GM19452 (cell line): ENCODE measurements around the gene HECTD2.
"Not testable (repeated sequence)": the region's sequence is repeated elsewhere in the genome, so short reads cannot be mapped to it uniquely, and the experiment has no call there.

Source experiments
- ATAC-seq: cut with Tn5 transposase; IDR thresholded peaks from one replicate; pipeline ENCODE4 v1.9.1; 2021; ENCODE audit not compliant: unreplicated experiment

Gene HECTD2

GRCh38 chr10:91528768-91529167 is 118.6 kb downstream of the HECTD2 start:
- no peak for ATAC-seq

- ATAC-seq: not testable (repeated sequence)
Observed at GRCh38 chr10:91534789-91535188, 124.6 kb downstream of the HECTD2 start.

DNA sequence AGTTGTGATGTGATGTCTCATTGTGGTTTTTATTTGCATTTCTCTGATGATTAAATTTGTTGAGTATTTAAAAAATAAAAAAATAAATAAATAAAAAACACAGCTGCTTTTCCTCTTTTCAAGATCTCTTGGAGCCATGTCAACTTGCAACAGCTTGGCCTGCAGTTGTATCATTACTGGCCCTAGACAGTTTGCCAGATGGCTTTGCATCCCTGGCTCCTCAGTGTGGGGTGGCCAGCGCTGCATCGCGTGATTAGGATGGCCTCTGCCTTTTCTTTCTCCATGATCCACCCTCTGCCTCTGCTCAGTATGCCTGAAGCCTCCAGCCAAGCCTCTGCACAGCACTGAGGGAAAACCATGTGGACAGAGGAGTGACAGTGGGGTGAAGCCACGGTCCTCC is 126.0 kb downstream of the HECTD2 start:
- ATAC-seq: no peak

GRCh38 chr10:91536733-91537132 is 126.6 kb downstream of the HECTD2 start:
- no peak for ATAC-seq

DNA sequence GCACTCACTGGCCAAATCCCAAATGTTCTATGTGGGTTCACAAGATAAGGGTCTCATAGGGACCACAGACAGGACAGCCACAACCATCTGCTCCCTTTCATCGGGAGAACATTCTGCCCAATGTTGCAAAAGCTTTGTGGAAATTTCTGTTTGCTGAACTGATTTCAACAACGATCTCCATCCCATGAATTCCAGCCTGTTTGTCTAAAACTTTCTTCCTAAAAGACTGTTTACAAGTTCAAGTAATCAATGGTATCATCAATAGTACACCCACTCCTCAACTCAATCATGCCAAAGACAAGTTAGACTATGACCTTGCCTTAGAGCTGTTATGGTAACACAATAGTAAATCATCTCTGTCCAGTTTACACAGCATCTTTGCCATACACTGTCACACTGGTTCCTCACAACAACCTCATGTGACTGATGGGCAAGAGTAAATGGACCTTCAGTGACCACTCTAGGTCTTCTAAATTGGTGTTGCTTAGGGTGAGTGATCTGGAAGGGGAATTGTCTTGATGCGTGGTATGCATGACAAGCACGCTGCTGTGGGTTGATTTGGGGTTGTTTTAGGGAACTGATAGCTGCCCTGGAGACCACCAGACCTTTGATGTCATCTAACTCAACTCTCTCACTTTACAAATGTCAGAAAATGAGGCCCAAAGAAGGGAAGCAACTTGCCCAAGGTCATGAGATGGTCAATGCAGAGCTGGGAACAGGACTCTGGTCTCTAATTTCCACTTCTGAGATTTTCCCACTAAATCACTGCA is 127.7 kb downstream of the HECTD2 start:
- no peak for ATAC-seq

- ATAC-seq: no peak
Observed at GRCh38 chr10:91539930-91540329, 129.8 kb downstream of the HECTD2 start.

GRCh38 chr10:91540733-91541132 is 130.6 kb downstream of the HECTD2 start:
- no peak for ATAC-seq

GRCh38 chr10:91541481-91541880 is 131.3 kb downstream of the HECTD2 start:
- ATAC-seq: no peak

DNA sequence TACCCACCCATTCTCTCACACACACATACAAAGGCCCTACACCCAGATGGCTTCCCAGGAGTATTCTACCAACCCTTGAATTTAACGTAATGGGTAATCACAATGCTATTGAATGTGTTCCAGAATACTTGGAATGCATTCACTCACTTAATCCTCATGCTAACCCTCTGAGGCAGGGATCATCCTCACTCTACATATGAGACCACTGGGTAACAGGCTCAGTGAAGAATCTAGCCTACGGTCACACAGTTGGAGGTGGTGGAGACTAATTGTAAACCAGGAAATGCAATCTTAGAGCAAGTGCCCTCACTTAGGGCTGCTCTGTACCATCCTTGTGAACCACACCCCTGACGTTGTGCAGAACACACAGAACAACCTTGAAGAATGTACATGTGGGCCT is 135.2 kb downstream of the HECTD2 start:
- no peak for ATAC-seq

DNA sequence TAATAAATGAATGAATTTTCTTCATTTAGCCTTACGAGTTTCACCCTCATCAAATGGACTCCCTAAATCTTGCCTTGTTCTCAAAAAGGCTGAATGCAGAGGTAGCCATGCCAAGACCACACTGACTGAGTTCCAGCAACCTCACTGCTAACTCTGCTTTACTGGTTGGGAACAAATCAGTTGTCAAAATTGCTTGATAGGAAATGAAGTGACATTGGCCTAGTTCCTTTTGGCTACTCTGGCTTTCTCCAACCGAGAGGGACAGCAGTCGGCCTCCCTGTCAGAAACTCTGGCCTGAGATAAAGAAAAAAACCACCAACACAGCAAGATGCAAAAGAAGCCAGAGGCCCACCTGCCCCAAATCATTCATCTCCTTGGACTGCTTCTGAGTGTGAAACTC is 135.7 kb downstream of the HECTD2 start:
- ATAC-seq: no peak

DNA sequence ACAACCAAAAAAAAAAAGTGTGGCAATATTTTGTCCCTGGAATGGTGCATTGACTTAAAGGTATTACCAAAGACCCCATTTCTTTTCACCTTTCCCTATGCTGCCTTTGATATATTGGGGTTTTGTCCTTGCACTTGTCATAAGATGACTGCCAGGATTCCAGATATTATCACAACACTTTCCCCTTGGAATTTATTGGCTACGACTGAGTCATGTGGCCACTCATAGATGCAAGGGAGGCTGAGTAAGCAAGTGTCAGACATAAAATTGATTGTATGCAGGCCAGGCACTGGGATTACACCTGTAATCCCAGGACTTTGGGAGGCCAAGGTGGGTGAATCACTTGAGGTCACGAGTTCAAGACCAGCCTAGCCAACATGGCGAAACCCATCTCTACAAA is 139.1 kb downstream of the HECTD2 start:
- no peak for ATAC-seq

DNA sequence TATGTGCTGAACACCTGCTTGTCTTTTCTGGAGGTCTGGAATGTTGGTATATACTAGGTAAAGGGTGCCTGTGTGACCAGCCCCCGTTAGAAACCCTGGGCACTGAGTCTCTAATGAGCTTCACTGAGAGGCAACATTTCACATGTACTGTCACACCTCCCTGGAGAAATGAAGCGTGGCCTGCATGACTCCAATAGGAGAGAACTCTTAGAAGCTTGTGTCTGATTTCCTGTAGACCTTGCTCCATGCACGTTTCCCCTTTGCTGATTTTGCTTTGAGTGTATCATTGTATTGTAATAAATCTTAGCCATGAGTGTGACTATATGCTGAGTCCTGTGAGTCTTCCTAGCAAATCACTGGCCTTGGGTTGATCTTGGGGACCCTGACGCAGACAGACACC is 139.9 kb downstream of the HECTD2 start:
- no peak for ATAC-seq

GRCh38 chr10:91551856-91552255 is 141.7 kb downstream of the HECTD2 start:
- no peak for ATAC-seq

DNA sequence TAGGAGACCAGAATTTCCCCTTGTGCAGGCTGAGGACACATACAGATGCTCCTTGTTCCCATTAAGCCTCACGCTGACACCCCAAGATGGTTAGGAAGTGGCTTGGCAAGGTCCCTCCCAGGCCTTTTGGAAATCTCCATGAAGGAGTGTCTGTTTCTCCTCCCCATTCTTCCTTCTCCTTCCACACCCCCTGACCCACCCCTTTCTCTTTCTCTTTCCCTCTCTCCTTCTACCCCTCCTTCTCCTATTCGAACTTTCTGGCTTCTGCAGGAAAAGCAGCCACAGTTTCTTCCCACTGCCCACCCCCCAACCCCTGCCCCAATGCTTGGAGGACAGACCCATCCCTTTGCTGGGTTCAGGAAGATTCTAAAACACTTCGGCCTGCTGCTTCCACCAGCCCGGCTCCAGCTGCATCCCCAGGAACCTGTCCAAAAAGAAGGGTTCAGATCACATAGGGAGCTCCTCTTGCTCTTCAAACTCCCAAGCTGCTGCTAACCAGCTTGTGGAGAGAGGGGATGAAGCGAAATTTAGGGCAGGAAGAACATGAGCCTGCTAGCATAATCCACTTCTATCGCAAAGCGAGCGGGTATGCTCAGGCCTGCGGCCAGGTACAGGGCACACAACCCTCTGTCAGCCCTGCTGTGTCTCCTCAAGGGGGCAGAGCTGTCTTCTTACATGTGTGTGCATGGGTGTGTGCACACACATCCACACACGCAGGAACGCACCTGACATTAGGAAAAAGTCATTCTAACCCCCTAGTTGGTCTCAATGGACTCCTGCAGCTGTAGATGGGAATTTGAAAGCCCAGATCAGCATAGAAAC is 142.3 kb downstream of the HECTD2 start:
- ATAC-seq: no peak

DNA sequence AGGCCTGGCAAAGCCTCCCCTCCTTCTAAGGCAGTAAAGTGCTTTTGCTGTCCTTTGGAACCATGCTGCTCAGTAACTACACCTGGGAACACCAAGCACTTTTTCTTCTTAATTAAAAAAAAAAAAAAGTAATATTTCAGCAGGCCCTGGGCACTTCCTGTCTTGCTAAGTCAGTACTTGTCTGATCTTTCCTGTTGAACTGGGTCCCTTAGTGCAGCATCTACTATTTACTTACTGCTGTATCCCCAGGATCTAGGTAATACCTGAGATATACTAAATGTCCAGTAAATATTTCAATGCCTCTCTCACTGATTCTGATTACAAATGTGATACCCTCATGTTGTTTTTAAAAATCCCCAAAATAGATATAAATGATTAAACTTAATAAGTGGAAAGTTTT is 145.3 kb downstream of the HECTD2 start:
- ATAC-seq: no peak

- no peak for ATAC-seq
Observed at GRCh38 chr10:91556691-91557566, 146.8 kb downstream of the HECTD2 start.

DNA sequence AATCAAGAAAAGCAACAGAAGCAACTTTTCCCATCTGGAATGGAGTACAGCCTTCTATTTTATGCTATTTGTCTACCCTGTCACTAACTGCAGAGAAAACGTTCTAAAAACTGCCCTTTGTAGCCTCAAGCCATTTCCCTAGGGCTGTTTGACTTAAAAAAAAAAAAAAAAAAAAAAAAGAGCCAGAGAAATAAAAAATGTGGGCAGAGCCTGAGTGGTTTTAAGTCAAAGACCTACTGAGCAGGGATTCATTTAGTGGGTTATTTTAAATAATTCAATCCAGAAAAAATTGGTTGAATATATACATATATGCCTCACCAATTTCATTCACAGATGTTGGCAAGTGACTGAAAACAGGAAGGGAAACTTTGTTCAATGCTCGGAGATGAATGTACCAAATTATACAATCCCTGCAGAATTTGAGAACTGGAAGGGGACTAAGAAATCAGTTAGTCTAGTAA is 147.5 kb downstream of the HECTD2 start:
- ATAC-seq: no peak

GRCh38 chr10:91558473-91558872 is 148.3 kb downstream of the HECTD2 start:
- ATAC-seq: no peak

GRCh38 chr10:91559169-91559568 is 149.0 kb downstream of the HECTD2 start:
- ATAC-seq: no peak

DNA sequence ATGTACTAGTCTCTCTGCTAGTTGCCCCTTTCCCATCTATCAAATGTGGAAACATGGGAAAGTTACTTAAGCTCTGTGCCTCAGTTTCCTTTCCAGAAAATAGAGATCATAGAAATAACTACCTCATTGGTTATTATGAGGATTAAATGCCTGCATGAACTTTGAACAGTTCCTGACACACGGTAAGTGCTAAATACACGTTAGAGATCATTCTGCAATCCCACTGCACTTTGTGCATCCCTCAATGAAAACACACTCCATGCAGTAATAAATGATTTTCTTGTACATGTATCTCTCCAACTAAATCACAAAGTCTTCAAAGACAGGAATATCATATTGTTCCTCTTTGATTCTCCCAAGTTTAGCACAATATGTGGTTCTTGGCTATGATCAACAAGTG is 149.6 kb downstream of the HECTD2 start:
- no peak for ATAC-seq

DNA sequence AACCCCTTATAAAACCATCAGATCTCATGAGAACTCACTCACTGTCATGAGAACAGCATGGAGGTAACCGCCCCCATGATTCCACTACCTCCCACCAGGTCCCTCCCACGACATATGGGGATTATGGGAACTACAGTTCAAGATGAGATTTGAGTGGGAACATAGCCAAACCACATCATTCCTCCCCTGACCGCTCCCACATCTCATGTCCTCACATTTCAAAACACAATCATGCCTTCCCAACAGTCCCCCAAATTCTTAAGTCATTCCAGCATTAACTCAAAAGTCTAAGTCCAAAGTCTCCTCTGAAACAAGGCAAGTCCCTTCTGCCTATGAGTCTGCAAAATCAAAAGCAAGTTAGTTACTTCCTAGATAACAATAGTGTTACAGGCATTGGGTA is 150.7 kb downstream of the HECTD2 start:
- not testable (repeated sequence) for ATAC-seq
